IMR-90 (cell line): ENCODE data around the gene RBFOX2. TPM values are rescaled to one million over a fixed set of nuclear protein-coding genes. Genes with fewer than 3 reads are reported as not detected.

Experiments
- ATAC-seq: fragments of 200-7000 bp; cut with Tn5 transposase; 2 replicates; pipeline ENCODE4 v1.9.1; 2020; ENCODE audit warnings: low read depth, mild to moderate bottlenecking, moderate library complexity
- BruUV-seq: library from RNA; stranded (reverse); fragments of 400-500 nt; replicated peaks from 2 replicates; lab custom pipeline; 2021; lab: Mats Ljungman, UMichigan
- CTCF ChIA-PET: fragments of 300-600 bp; formaldehyde crosslinking; extraction: SDS; loops from one replicate; lab custom pipeline; 2021; ENCODE audit warnings: antibody characterized with exemption; lab: Yijun Ruan, JAX
- POLR2A ChIA-PET: fragments of 300-600 bp; sonication (Branson Sonifier 250); formaldehyde crosslinking; loops from one replicate; lab custom pipeline; 2022; ENCODE audit warnings: antibody characterized with exemption; ENCODE audit not compliant: unreplicated experiment; lab: Charles Lee
- DNase-seq: peaks from one replicate; pipeline ENCODE4 v3.0.0; 2013
- H2AFZ ChIP-seq: replicated peaks from 2 replicates; pipeline ENCODE3; 2013; ENCODE audit warnings: low read length, mild to moderate bottlenecking; ENCODE audit not compliant: poor library complexity
- H2AK5ac ChIP-seq: 2 replicates; pipeline ENCODE4 v1.6.1; 2013; ENCODE audit warnings: low read depth, low read length, inconsistent platforms
- H2AK9ac ChIP-seq: replicated peaks from 2 replicates; pipeline ENCODE3; 2013; ENCODE audit warnings: mild to moderate bottlenecking, low read depth, low read length, moderate library complexity; ENCODE audit not compliant: poor library complexity
- H2BK120ac ChIP-seq: 2 replicates; pipeline ENCODE4 v1.6.1; 2013; ENCODE audit warnings: low read depth, low read length, inconsistent platforms
- H2BK15ac ChIP-seq: 3 replicates; pipeline ENCODE4 v1.6.1; 2013; ENCODE audit warnings: low read depth, low read length, inconsistent platforms
- H2BK20ac ChIP-seq: 2 replicates; pipeline ENCODE4 v1.6.1; 2013; ENCODE audit warnings: low read depth, mild to moderate bottlenecking, inconsistent platforms, low read length, moderate library complexity
- H2BK5ac ChIP-seq: 2 replicates; pipeline ENCODE4 v1.6.1; 2013; ENCODE audit warnings: mild to moderate bottlenecking, low read depth, low read length, inconsistent platforms; ENCODE audit not compliant: poor library complexity, severe bottlenecking
- H3K14ac ChIP-seq: replicated peaks from 2 replicates; pipeline ENCODE4 v1.6.1; 2013; ENCODE audit warnings: low read depth, low read length, inconsistent platforms
- H3K18ac ChIP-seq: 2 replicates; pipeline ENCODE4 v1.6.1; 2013; ENCODE audit warnings: low read depth, low read length, control low read depth
- H3K23ac ChIP-seq: 2 replicates; pipeline ENCODE4 v1.6.1; 2013; ENCODE audit warnings: low read depth, low read length, inconsistent platforms
- H3K27ac ChIP-seq: 2 replicates; pipeline ENCODE4 v1.5.1; 2013; ENCODE audit warnings: mild to moderate bottlenecking, control low read depth, low read length; ENCODE audit not compliant: insufficient read depth
- H3K27me3 ChIP-seq: 2 replicates; pipeline ENCODE4 v1.6.1; 2013; ENCODE audit warnings: low read length; ENCODE audit not compliant: control insufficient read depth, insufficient read depth
- H3K36me3 ChIP-seq: 2 replicates; pipeline ENCODE4 v1.6.1; 2013; ENCODE audit warnings: low read length, mixed read lengths; ENCODE audit not compliant: control insufficient read depth, insufficient read depth
- H3K4ac ChIP-seq: 2 replicates; pipeline ENCODE4 v1.6.1; 2013; ENCODE audit warnings: low read depth, low read length, inconsistent platforms
- H3K4me1 ChIP-seq: 2 replicates; pipeline ENCODE4 v1.6.1; 2013; ENCODE audit warnings: low read length, mixed read lengths; ENCODE audit not compliant: control insufficient read depth, insufficient read depth
- H3K4me2 ChIP-seq: 2 replicates; pipeline ENCODE4 v1.6.1; 2013; ENCODE audit warnings: low read depth, mild to moderate bottlenecking, control low read depth, low read length, moderate library complexity
- H3K4me3 ChIP-seq: 2 replicates; pipeline ENCODE4 v1.5.1; 2013; ENCODE audit warnings: low read depth, mild to moderate bottlenecking, control low read depth, low read length, moderate library complexity; ENCODE audit not compliant: insufficient read depth
- H3K56ac ChIP-seq: 2 replicates; pipeline ENCODE4 v1.6.1; 2013; ENCODE audit warnings: low read length, inconsistent platforms; ENCODE audit not compliant: insufficient read depth; ENCODE audit errors: extremely low read depth
- H3K79me1 ChIP-seq, 2 experiments: 2 replicates each; pipeline ENCODE4 v1.6.1; 2013; ENCODE audit warnings: low read length in 2 of 2, inconsistent platforms in 1 of 2, low read depth in 1 of 2
- H3K9ac ChIP-seq: 2 replicates; pipeline ENCODE4 v1.6.1; 2013; ENCODE audit warnings: low read depth, low read length, control low read depth
- H3K9me1 ChIP-seq: 2 replicates; pipeline ENCODE4 v1.6.1; 2013; ENCODE audit warnings: low read length, inconsistent platforms; ENCODE audit not compliant: insufficient read depth
- H3K9me3 ChIP-seq: 2 replicates; pipeline ENCODE4 v1.6.1; 2013; ENCODE audit warnings: low read length; ENCODE audit not compliant: control insufficient read depth, insufficient read depth
- H4K20me1 ChIP-seq: 2 replicates; pipeline ENCODE4 v1.6.1; 2013; ENCODE audit warnings: low read length, inconsistent platforms; ENCODE audit not compliant: insufficient read depth
- H4K5ac ChIP-seq: 2 replicates; pipeline ENCODE4 v1.6.1; 2013; ENCODE audit warnings: mild to moderate bottlenecking, low read depth, low read length, control low read depth
- H4K8ac ChIP-seq, 2 experiments: 2 replicates each; pipeline ENCODE4 v1.6.1; 2013; ENCODE audit warnings: low read depth in 2 of 2, low read length in 2 of 2, control low read depth in 1 of 2, inconsistent platforms in 1 of 2
- H4K91ac ChIP-seq: 2 replicates; pipeline ENCODE4 v1.6.1; 2013; ENCODE audit warnings: low read depth, low read length, inconsistent platforms; ENCODE audit not compliant: insufficient read depth
- BHLHE40 ChIP-seq: fragments of 150-350 bp; IDR thresholded peaks from 2 replicates; pipeline ENCODE4 v1.6.1; 2016; ENCODE audit warnings: mild to moderate bottlenecking, low read depth, low read length
- CEBPB ChIP-seq: IDR thresholded peaks from 2 replicates; pipeline ENCODE4 v1.6.1; 2012; ENCODE audit warnings: low read depth, low read length, improper control_type of control experiment
- CHD1 ChIP-seq: IDR thresholded peaks from 2 replicates; pipeline ENCODE4 v1.6.1; 2012; ENCODE audit warnings: low read depth, low read length, improper control_type of control experiment
- FOS ChIP-seq: fragments of 150-350 bp; IDR thresholded peaks from 2 replicates; pipeline ENCODE4 v1.6.1; 2016; ENCODE audit warnings: low read depth, low read length
- MAFK ChIP-seq: IDR thresholded peaks from 2 replicates; pipeline ENCODE4 v1.6.1; 2012; ENCODE audit warnings: low read depth, low read length, improper control_type of control experiment
- MAZ ChIP-seq: IDR thresholded peaks from 2 replicates; pipeline ENCODE4 v1.6.1; 2012; ENCODE audit warnings: low read depth, mild to moderate bottlenecking, low read length, improper control_type of control experiment, moderate library complexity, borderline replicate concordance
- MXI1 ChIP-seq: IDR thresholded peaks from 2 replicates; pipeline ENCODE4 v1.6.1; 2012; ENCODE audit warnings: low read depth, mild to moderate bottlenecking, low read length, moderate library complexity, borderline replicate concordance
- NFE2L2 ChIP-seq: fragments of 150-350 bp; IDR thresholded peaks from 2 replicates; pipeline ENCODE4 v1.6.1; 2016; ENCODE audit warnings: low read depth, mild to moderate bottlenecking, low read length
- POLR2A ChIP-seq: IDR thresholded peaks from 2 replicates; pipeline ENCODE4 v1.6.1; 2012; ENCODE audit warnings: mild to moderate bottlenecking, low read depth, low read length
- RAD21 ChIP-seq: IDR thresholded peaks from 2 replicates; pipeline ENCODE4 v1.6.1; 2012; ENCODE audit warnings: low read length, improper control_type of control experiment
- RCOR1 ChIP-seq: IDR thresholded peaks from 2 replicates; pipeline ENCODE4 v1.6.1; 2012; ENCODE audit warnings: mild to moderate bottlenecking, low read length, improper control_type of control experiment; ENCODE audit not compliant: insufficient replicate concordance
- RFX5 ChIP-seq: IDR thresholded peaks from 2 replicates; pipeline ENCODE4 v1.8.0; 2012; ENCODE audit warnings: low read depth, mild to moderate bottlenecking, low read length, moderate library complexity
- SMC3 ChIP-seq: fragments of 150-350 bp; IDR thresholded peaks from 2 replicates; pipeline ENCODE4 v1.6.1; 2016; ENCODE audit warnings: low read depth, mild to moderate bottlenecking, antibody characterized with exemption, low read length, moderate library complexity
- WGBS, 2 experiments: methylation state at CpG; one replicate each; pipeline versions ENCODE4 v1.1.5 to v1.1.7; 2013; ENCODE audit warnings: missing lambda C conversion rate in 2 of 2; ENCODE audit not compliant: insufficient read length in 1 of 2; ENCODE audit errors: extremely low coverage in 2 of 2; 5-methylcytosine and 5-hydroxymethylcytosine counted together
- dilution Hi-C: fragments of 300-500 bp; cut with HindIII; formaldehyde crosslinking; loops from one replicate; pipeline ENCODE4 v1.14.3; 2018; ENCODE audit warnings: low sequenced_read_pairs; ENCODE audit not compliant: unreplicated experiment
- in situ Hi-C: fragments of 300-500 bp; cut with MboI; formaldehyde crosslinking; loops from 3 replicates; pipeline ENCODE4 v1.14.3; 2019; ENCODE audit warnings: low sequenced_read_pairs, inconsistent platforms, mixed read lengths
- intact Hi-C: fragments of 100-400 bp; cut with micrococcal nuclease; formaldehyde crosslinking; loops from 2 replicates; pipeline ENCODE4 v1.10.0; 2022
- polyA plus RNA-seq, 3 experiments: library from polyadenylated mRNA; depleted of rRNA; stranded (reverse); fragments of >200 nt; gene quantifications; 2 replicates each; pipeline ENCODE4 v1.2.3, GENCODE V29; 2012; ENCODE audit warnings: low replicate concordance in 1 of 3
- total RNA-seq: library from RNA; depleted of rRNA; stranded (reverse); fragments of >200 nt; gene quantifications from 2 replicates; pipeline ENCODE4 v1.2.3, GENCODE V29; 2012
- TF ChIP-seq, protein P1 (sequence below): conservative IDR thresholded peaks from 2 replicates; pipeline ENCODE4 v1.5.1; 2012; ENCODE audit warnings: mild to moderate bottlenecking, low read depth, low read length, improper control_type of control experiment
- TF ChIP-seq, protein P2 (sequence below): fragments of 150-350 bp; IDR thresholded peaks from 2 replicates; pipeline ENCODE4 v1.6.1; 2017; ENCODE audit warnings: mild to moderate bottlenecking, antibody characterized with exemption, low read length, low read depth
- TF ChIP-seq, protein P3 (sequence below): fragments of 150-350 bp; IDR thresholded peaks from 2 replicates; pipeline ENCODE4 v1.6.1; 2016; ENCODE audit warnings: low read depth, mild to moderate bottlenecking, low read length, moderate library complexity, borderline replicate concordance

The RBFOX2 gene
- total and polyA plus RNA-seq, 2 of the 4 experiments (the other 2 are of a cell fraction) = 146 to 178 TPM

DNA sequence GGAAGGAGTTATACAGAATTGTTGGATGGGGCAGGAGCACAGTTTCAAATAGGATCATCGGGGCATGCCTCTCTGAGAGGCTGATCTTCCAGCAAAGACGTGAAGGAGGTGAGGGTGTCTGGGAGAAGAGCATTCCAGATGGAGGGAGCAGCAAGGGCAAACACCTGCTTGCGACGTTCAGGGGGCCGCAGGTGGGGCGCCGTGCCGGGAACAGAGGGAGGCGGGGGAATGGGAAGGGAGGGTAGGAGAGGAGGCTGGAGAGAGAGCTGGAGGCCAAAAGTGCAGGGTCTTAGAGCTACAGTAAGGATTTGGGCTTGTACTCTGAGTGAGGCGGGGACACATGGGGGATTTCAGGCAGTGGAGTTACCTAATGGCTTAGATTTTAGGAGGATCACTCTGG, 297.3 kb downstream of the RBFOX2 start:
- H2BK120ac ChIP-seq = no peak overlapping the region
- in situ Hi-C loops (no loop called here), dilution Hi-C loops (no loop called here), intact Hi-C loops (no loop called here)
- no peak for TF ChIP-seq CEBPB
- no peak for TF ChIP-seq MAFK
- TF ChIP-seq, protein P1, sequence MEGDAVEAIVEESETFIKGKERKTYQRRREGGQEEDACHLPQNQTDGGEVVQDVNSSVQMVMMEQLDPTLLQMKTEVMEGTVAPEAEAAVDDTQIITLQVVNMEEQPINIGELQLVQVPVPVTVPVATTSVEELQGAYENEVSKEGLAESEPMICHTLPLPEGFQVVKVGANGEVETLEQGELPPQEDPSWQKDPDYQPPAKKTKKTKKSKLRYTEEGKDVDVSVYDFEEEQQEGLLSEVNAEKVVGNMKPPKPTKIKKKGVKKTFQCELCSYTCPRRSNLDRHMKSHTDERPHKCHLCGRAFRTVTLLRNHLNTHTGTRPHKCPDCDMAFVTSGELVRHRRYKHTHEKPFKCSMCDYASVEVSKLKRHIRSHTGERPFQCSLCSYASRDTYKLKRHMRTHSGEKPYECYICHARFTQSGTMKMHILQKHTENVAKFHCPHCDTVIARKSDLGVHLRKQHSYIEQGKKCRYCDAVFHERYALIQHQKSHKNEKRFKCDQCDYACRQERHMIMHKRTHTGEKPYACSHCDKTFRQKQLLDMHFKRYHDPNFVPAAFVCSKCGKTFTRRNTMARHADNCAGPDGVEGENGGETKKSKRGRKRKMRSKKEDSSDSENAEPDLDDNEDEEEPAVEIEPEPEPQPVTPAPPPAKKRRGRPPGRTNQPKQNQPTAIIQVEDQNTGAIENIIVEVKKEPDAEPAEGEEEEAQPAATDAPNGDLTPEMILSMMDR = no peak
- TF ChIP-seq FOS = no peak
- no peak for TF ChIP-seq CHD1
- no peak for TF ChIP-seq RAD21
- TF ChIP-seq, protein P2, sequence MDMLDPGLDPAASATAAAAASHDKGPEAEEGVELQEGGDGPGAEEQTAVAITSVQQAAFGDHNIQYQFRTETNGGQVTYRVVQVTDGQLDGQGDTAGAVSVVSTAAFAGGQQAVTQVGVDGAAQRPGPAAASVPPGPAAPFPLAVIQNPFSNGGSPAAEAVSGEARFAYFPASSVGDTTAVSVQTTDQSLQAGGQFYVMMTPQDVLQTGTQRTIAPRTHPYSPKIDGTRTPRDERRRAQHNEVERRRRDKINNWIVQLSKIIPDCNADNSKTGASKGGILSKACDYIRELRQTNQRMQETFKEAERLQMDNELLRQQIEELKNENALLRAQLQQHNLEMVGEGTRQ = no peak
- no peak for TF ChIP-seq RCOR1
- TF ChIP-seq NFE2L2 = no peak
- no peak for TF ChIP-seq BHLHE40
- no peak for TF ChIP-seq RFX5
- TF ChIP-seq SMC3 = no peak
- TF ChIP-seq, protein P3, sequence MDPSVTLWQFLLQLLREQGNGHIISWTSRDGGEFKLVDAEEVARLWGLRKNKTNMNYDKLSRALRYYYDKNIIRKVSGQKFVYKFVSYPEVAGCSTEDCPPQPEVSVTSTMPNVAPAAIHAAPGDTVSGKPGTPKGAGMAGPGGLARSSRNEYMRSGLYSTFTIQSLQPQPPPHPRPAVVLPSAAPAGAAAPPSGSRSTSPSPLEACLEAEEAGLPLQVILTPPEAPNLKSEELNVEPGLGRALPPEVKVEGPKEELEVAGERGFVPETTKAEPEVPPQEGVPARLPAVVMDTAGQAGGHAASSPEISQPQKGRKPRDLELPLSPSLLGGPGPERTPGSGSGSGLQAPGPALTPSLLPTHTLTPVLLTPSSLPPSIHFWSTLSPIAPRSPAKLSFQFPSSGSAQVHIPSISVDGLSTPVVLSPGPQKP = no peak
- TF ChIP-seq MAZ = no peak
- TF ChIP-seq MXI1 = no peak
- TF ChIP-seq POLR2A = no peak
- H3K79me1 ChIP-seq = no peaks in the 10 kb centered on the region
- no peak overlapping the region for H3K9ac ChIP-seq
- no peak overlapping the region for H2BK20ac ChIP-seq
- no peaks in the 10 kb centered on the region for H3K9me3 ChIP-seq
- no peak overlapping the region for H2AFZ ChIP-seq
- no peak for DNase-seq
- no peak for ATAC-seq
- no peak overlapping the region for H2BK15ac ChIP-seq
- no peak overlapping the region for H3K4me2 ChIP-seq
- BruUV-seq = no TSS peak
- H4K20me1 ChIP-seq = no peaks in the 10 kb centered on the region
- no peak overlapping the region for H2AK9ac ChIP-seq
- 80% methylated on average over 8 of the region's 10 CpGs; no CpG with 5 or more reads in 1 of the 2 experiments for WGBS, 2 experiments
- no peak overlapping the region for H4K91ac ChIP-seq
- no peak overlapping the region for H2BK5ac ChIP-seq
- no peak overlapping the region for H4K5ac ChIP-seq
- H3K4ac ChIP-seq = no peak overlapping the region
- ChIA-PET POLR2A (no interaction called here), CTCF (no interaction called here)
- peaks cover 3% of the 10 kb centered on the region; the same call in 1 of the 2 replicates for H3K9me1 ChIP-seq
- no peak overlapping the region for H4K8ac ChIP-seq
- H3K4me1 ChIP-seq = no peaks in the 10 kb centered on the region
- no peaks in the 10 kb centered on the region for H3K27me3 ChIP-seq
- H3K23ac ChIP-seq = no peak overlapping the region
- H3K14ac ChIP-seq = no peak overlapping the region
- H2AK5ac ChIP-seq = no peak overlapping the region
- no peak overlapping the region for H3K18ac ChIP-seq
- peaks cover 3% of the 10 kb centered on the region; the same call in 1 of the 2 replicates for H3K36me3 ChIP-seq
- H3K27ac ChIP-seq = no peak overlapping the region
- H3K56ac ChIP-seq = no peak overlapping the region
- no peak overlapping the region for H3K4me3 ChIP-seq
